ENCODE measurements around the gene METTL2B. TPM values are rescaled to one million over a fixed set of nuclear protein-coding genes. Genes with fewer than 3 reads are reported as not detected.

Gene METTL2B
- total RNA-seq, 2 donors from 2014 or later, result 13.3 to 14.4 TPM

- Histone ChIP-seq H3K4me1 (no peaks in the 10 kb centered on the region), H3K9me3 (no peaks in the 10 kb centered on the region), H3K27ac (no peak overlapping the region), H3K36me3 (no peaks in the 10 kb centered on the region), H3K27me3 (no peaks in the 10 kb centered on the region), H3K4me3 (no peak overlapping the region)
- no peak for TF ChIP-seq CTCF (IDR thresholded peaks at IDR 0.05)
- no peak for DNase-seq (ENCODE audit: low spot score)
These were observed 41.9 kb upstream of the METTL2B start for GRCh38 chr7:128434413-128435326.

GRCh38 chr7:128435327-128435686, 41.2 kb upstream of the METTL2B start:
- no peak overlapping the region for H3K4me3 ChIP-seq
- no peaks in the 10 kb centered on the region for H3K9me3 ChIP-seq
- no peak for DNase-seq (ENCODE audit: low spot score)

GRCh38 chr7:128437426-128438332, 38.9 kb upstream of the METTL2B start:
- H3K36me3 ChIP-seq, result no peaks in the 10 kb centered on the region
- no peak overlapping the region for H3K27ac ChIP-seq
- no peaks in the 10 kb centered on the region for H3K4me1 ChIP-seq
- TF ChIP-seq CTCF (IDR thresholded peaks at IDR 0.05), result no peak
- H3K4me3 ChIP-seq, result no peak overlapping the region
- H3K27me3 ChIP-seq, result no peaks in the 10 kb centered on the region
- no peaks in the 10 kb centered on the region for H3K9me3 ChIP-seq
- no peak for DNase-seq (ENCODE audit: low spot score)

More at GRCh38 chr7:128435327-128435686, 41.2 kb upstream of the METTL2B start:
- H3K36me3 ChIP-seq, result no peaks in the 10 kb centered on the region
- H3K27ac ChIP-seq, result no peak overlapping the region
- no peak for TF ChIP-seq CTCF (IDR thresholded peaks at IDR 0.05)
- no peaks in the 10 kb centered on the region for H3K4me1 ChIP-seq
- H3K27me3 ChIP-seq, result no peaks in the 10 kb centered on the region

- no peak for DNase-seq (ENCODE audit: low spot score)
- TF ChIP-seq CTCF (IDR thresholded peaks at IDR 0.05), result no peak
- Histone ChIP-seq H3K36me3 (no peaks in the 10 kb centered on the region), H3K27me3 (no peaks in the 10 kb centered on the region), H3K4me3 (no peak overlapping the region), H3K27ac (no peak overlapping the region), H3K4me1 (no peaks in the 10 kb centered on the region), H3K9me3 (no peaks in the 10 kb centered on the region)
These were observed 34.2 kb upstream of the METTL2B start for GRCh38 chr7:128442356-128442755.

- H3K27me3 ChIP-seq, result no peaks in the 10 kb centered on the region
- no peaks in the 10 kb centered on the region for H3K36me3 ChIP-seq
- H3K9me3 ChIP-seq, result no peaks in the 10 kb centered on the region
- TF ChIP-seq CTCF (IDR thresholded peaks at IDR 0.05), result no peak
- no peak overlapping the region for H3K27ac ChIP-seq
- H3K4me1 ChIP-seq, result no peaks in the 10 kb centered on the region
- no peak overlapping the region for H3K4me3 ChIP-seq
- DNase-seq (ENCODE audit: low spot score), result no peak
These were observed 32.5 kb upstream of the METTL2B start for GRCh38 chr7:128443831-128444600.
